HG02970 (cell line): ENCODE measurements around the gene ZG16B.
A peak's percentile ranks its signal among the peaks of the same experiment; 100 is the strongest.

Experiments used
- ATAC-seq: cut with Tn5 transposase; IDR thresholded peaks from one replicate; pipeline ENCODE4 v1.9.1; 2021; ENCODE audit warnings: mild to moderate bottlenecking, moderate library complexity, moderate number of reproducible peaks; ENCODE audit not compliant: unreplicated experiment, low FRiP score

The ZG16B gene

DNA sequence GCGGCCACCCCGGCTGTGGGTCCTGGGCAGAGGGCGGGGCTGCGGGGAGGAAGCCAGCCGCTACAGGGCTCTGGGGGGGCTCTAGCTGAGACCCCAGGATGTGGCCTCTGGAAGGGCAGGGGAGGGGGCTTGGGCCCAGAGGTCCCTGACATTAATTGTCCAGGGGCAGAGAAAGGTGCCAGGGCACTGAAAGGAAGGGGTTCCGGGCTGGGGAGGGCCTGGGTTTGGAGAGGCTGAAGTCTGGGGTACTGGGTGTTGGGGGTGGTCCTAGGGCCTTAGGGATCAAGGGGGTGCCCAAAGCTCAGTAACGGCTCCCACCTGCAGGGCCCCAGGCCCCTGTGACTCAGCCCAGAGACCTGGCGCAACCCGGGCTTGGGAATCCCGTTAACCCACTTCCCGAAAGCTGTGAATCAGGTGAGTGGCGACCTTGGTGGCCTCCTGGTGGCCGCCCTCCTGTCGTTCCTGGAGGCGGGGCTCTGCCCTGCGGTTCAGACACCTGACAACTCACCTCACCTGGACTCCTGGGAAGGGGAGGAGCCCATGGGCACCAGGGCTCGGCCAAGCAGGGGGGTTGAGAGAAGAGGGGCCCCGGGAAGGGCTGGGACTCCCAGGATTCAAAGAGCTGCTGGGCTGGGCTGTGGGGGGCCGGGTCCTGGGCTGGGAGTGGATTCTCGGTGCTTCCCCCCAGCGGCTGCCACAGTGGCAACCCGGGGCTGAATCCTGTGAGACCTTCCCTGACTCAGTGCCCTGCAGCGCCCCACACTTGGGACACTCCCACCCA lies 28.3 kb downstream of the ZG16B start:
- no peak for ATAC-seq

DNA sequence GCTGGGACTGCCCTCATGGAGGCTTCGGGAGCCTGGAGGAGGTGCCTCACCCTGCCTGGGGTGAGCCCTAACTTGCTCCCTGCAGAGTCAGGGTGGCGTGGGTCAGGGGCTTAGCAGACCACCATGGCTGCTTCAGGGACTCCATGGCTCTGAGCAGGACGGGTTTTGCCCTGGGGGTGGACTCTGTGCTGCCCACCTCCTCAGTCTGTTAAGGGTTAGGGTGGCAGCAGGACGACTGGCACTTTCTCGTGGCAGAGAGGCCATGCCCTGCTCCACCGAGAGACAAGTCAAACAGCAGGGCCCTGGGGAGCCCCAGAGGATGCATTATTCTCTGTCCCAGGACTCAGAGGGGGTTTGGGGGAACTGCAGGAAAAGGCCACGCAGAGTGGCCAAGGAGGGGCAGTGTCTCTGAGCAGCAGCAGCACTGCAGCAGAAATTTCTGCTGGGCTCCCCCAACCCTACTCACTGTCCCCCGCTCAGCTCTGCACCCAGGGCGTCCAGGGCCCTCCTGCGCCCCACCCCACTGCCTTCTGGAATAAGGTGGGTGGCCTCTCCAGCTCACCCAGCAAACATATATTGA lies 29.7 kb downstream of the ZG16B start:
- no peak for ATAC-seq

DNA sequence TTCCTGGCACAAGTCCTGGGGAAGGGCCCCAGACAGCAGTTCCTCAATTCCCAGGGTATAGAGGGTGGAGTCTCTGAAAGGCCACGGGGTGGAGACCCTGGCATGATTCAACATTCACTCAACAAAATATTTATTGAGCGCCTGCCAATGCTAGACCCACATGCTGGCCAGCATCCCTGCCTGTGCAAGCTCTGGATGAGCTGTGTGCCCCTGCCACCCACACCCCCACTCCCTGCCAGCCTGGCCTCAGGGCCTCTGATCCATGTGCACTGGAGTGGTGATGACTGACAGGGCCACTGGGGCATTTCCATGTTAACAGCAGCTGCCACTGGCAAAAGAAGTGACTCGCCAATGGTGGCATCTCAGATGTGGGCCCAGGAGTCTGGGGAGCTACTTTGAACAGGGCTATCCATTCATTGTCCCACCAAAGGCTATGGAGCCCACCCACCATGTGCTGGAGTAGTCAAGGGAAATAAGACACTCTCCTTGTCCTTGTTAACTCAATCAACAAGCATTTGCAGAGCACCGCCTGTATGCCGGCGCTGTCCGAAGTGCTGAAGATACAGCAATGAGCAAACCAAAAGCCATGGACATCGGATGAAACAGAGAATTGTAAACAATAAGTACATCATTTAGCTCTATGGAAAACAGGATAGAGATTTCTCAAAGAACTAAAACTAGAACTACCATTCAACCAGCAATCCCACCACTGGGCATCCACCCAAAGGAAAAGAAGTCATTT lies 30.9 kb downstream of the ZG16B start:
- no peak for ATAC-seq

DNA sequence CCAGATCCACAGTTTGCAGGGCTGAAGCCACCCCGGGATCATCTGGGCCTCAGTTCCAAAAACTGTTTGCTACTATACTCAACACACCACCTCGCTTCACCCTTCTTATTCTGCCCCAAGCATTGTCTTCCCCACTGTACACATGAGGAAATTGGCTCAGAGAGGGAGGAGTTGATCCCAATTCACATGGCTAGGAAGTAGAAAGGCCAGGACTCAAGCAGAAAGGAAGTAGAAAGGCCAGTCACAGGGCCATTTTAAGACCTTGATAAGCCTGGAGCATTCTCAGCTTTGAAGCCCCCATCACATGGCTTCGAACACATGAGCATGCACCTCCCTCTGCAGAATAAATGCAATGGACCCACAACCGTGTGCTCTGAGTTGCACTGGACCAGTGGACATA lies 35.5 kb downstream of the ZG16B start:
- ATAC-seq, result no peak

DNA sequence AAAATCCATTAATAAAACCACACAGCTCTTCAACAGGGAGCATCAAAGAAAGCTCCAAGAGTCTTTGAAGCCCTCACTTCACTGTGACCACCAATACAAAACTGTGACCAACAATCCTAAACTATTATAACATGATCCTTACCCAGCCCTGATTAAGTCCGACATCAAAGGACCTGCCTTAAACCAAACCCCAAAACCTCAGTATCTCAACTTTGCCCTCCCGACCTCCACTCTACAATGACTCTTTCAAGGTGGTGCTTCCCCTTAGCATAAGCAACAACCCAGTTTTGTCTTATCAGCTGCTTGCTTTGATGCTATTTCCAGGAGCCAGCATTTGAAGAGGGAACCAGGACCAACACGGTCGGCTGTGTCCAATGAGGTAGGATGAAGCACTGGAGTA lies 36.3 kb downstream of the ZG16B start:
- ATAC-seq, result no peak

DNA sequence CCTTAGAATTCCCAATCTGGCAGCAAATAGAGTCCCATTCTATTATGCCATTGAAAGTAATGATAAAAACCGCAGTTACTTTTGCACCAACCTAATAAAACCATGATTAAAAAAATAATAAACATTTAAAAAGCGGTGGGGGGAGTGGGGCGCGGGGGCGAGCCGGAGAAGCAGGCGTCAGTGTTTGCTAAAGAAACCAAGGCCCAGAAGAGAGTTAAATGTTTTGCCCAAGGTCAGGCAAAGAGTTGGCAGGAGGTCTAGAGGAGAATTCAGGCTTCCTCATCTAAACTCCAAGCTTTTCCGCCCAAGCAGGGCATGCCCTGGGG lies 37.5 kb downstream of the ZG16B start:
- no peak for ATAC-seq

DNA sequence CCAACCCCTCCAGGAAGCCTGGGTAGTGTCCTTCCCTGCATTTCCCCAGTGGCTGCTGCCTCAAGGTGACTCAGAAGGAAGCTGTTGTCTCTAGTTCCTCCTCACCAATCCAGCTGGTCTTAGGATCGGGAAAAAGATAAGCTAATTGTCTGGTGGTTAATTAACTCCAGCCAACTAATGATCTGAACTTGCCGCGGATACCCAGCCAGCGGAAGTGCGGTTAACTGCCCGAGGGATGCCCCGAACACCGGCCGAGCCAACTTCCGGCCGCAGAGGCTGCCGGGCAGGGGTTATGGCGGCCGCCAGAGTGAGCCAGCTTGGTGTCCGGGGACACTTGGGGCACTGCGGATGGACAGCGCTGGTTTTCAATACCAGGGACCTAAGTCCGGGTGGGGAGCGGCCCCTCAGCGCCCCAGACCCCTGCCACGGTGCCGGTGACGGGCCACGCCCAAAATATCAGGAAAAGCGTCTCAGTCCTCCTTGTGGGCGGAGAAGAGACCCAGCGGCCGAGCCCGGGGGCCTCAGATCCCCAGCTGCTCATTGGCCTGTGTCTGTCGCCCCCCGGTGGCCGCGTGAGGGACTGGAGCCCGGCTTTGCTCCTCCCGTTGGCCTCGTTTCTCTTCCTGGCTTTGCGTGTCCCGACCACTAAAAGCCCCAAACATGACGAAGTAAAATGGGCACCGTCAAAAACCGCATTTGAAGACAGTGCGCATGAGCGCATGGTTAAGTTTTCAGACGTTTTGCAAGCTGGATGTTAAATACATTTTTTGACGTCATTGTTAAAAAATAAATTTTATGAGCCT lies 38.1 kb downstream of the ZG16B start:
- peak; percentile 85 for ATAC-seq

DNA sequence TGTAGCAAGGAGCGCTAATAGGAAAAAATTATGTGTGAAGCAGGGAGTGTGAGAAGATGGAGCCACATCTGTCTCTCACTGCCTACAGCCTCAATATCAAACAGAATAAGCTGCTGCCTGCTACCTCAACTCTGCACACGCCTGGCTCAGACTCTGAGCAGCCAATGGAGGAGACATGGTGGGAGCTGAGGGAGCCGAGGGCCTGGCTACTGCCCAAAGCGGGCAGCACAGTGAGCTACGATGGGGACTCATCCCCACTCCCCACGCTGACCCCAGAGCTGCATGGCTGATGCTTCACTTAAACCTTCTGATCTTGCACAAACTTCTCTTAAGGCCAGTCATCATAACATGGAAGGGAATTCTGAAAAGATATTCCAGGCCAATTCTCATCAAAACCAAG lies 41.8 kb downstream of the ZG16B start:
- no peak for ATAC-seq

DNA sequence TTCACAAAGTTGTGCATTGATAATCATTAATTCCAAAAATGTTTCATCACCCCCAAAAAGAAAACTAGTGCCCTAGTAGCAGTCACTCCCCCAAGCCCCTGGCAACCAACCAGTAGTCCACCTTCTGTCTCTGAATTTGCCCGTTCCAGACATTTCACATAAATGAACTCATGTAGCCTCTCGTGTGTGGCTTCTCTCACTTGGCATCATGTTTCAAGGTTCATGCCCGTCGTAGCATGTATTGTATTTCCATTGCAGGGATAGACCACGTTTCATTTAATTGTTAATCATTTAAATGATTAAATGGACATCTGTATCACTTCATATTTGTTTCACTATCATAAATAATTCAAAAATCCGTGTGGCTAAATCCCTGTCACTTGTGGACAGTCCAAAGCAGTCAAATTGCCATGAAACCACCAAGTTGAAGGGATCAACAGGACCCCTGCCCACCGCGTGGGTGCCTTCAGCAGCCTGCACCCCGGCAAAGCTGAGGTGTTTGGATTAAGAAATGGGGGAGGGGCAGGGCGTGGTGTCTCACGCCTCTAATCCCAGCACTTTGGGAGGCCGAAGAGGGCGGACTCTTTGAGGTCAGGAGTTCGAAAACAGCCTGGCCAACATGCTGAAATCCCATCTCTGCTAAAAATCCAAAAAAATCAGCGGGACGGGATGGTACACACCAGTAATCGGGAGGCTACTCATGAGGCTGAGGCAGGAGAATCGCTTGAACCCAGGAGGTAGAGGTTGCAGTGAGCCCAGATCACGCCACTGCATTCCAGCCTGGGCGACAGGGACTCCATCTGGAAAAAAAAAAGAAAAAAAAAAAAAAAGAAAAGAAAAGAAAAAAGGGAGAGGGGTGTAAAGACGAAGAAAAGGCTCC lies 44.2 kb downstream of the ZG16B start:
- ATAC-seq, result no peak

DNA sequence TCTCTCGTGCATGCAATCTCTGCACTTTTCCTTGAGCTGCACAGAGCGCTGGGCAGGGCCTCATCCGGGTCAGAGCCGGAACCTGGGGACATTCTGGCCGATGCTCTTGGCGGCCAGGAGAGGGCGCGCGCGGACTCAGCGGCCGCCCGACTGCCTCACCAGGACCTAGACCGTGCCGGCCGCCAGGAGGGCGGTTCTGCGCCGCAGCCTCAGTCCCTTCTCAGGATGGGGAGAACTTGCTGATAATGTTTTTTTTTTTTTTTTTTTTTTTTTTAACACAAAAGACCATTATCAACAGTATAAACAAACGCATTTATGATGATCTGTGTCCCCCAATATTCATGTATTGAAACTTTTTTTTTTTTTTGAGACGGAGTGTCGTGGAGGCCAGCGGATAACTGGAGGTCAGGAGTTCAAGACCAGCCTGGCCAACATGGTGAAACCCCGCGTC lies 44.8 kb downstream of the ZG16B start:
- peak; percentile 60 for ATAC-seq

DNA sequence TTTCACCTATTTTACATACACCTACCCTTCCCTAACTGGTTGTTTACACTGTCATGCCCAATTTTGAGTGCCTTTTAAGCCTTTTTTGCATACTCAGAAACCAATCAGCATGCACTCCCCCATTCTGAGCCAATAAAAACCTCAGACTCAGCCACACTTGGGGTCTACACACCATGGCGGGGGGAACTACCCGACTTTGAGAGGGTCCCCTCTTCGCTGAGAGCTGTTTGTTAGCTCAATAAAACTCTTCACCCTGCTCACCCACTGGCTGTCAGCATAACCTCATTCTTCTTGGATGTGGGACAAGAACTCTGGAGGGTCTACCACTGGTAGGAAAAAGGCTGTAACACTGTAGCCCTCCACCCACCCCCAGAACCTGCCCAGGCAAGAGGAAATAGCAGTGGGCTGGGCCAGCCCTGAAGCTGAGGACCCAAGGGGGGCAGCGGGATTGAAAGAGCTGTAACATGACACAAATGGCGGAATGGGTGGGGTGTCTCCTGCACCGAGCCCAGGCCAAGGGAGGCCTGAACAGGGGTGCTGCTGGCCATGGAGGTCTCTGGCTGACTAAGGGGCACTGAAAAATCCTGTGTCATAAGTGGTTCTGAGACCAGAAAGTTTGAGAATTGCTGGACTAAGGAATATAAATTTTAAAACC lies 49.9 kb downstream of the ZG16B start:
- no peak for ATAC-seq
